A549 (cell line): Measurements from ENCODE around the gene MAP3K12. TPM values are rescaled to one million over a fixed set of nuclear protein-coding genes. Genes with fewer than 3 reads are reported as not detected.

Source experiments
- CBX2 ChIP-seq: fragments of 200-600 bp; sonication (generic); IDR thresholded peaks from 2 replicates; pipeline ENCODE4 v1.6.1; 2016; ENCODE audit warnings: low read depth, mild to moderate bottlenecking, borderline replicate concordance
- CBX8 ChIP-seq: fragments of 200-600 bp; sonication (generic); IDR thresholded peaks from 2 replicates; pipeline ENCODE4 v1.6.1; 2016
- CEBPB ChIP-seq, 2 experiments: fragments of >200 bp in 1 of 2; sonication (Bioruptor Twin) in 1 of 2; formaldehyde crosslinking in 1 of 2; IDR thresholded peaks; 2 replicates each; pipeline ENCODE4 v1.6.1; 2012 to 2016
- CHD4 ChIP-seq: fragments of 200-600 bp; sonication (generic); IDR thresholded peaks from 2 replicates; pipeline ENCODE4 v1.6.1; 2016; ENCODE audit warnings: antibody characterized with exemption, mild to moderate bottlenecking, borderline replicate concordance
- ESRRA ChIP-seq: fragments of 150-350 bp; IDR thresholded peaks from 2 replicates; pipeline ENCODE4 v1.6.1; 2014; ENCODE audit warnings: mild to moderate bottlenecking, low read length, borderline replicate concordance
- FOSB ChIP-seq: fragments of 250-450 bp; sonication (Bioruptor Pico); IDR thresholded peaks from 2 replicates; pipeline ENCODE4 v1.5.0; 2020; ENCODE audit warnings: mild to moderate bottlenecking, moderate library complexity
- JUN ChIP-seq, 2 experiments: fragments of >200 bp; sonication (Bioruptor Twin); formaldehyde crosslinking; IDR thresholded peaks; 2 replicates in 1 of 2; 3 replicates in 1 of 2; pipeline ENCODE4 v1.6.1; 2016 to 2017
- KDM5A ChIP-seq: fragments of 200-600 bp; sonication (generic); IDR thresholded peaks from 2 replicates; pipeline ENCODE4 v1.6.1; 2016; ENCODE audit warnings: antibody characterized with exemption, mild to moderate bottlenecking
- MAFK ChIP-seq: fragments of 450-650 bp; IDR thresholded peaks from 2 replicates; pipeline ENCODE4 v1.6.1; 2014; ENCODE audit not compliant: partially characterized antibody
- NR3C1 ChIP-seq: fragments of >200 bp; sonication (Bioruptor Twin); formaldehyde crosslinking; IDR thresholded peaks from 3 replicates; pipeline ENCODE4 v1.6.1; 2017
- PHF8 ChIP-seq: fragments of 200-600 bp; sonication (generic); IDR thresholded peaks from 2 replicates; pipeline ENCODE4 v1.6.1; 2016; ENCODE audit warnings: low read depth, mild to moderate bottlenecking, antibody characterized with exemption, moderate library complexity, borderline replicate concordance
- POLR2A ChIP-seq: IDR thresholded peaks from 2 replicates; pipeline ENCODE4 v1.6.1; 2012; ENCODE audit warnings: mild to moderate bottlenecking, low read length
- POLR2AphosphoS2 ChIP-seq: conservative IDR thresholded peaks from 2 replicates; pipeline ENCODE4 v1.6.1; 2012; ENCODE audit warnings: low read length, improper control_type of control experiment, inconsistent platforms
- RARB ChIP-seq: fragments of 250-450 bp; sonication (Bioruptor Pico); IDR thresholded peaks from 2 replicates; pipeline ENCODE4 v1.8.0; 2021; ENCODE audit warnings: mild to moderate bottlenecking, moderate library complexity
- RCOR1 ChIP-seq: fragments of 150-350 bp; IDR thresholded peaks from 2 replicates; pipeline ENCODE4 v1.6.1; 2014; ENCODE audit warnings: antibody characterized with exemption, low read length, low read depth
- RFX5 ChIP-seq: fragments of 450-650 bp; IDR thresholded peaks from 2 replicates; pipeline ENCODE4 v1.7.1; 2014; ENCODE audit warnings: antibody characterized with exemption, mild to moderate bottlenecking, moderate library complexity
- RNF2 ChIP-seq: fragments of 200-600 bp; sonication (generic); IDR thresholded peaks from 2 replicates; pipeline ENCODE4 v1.6.1; 2016; ENCODE audit warnings: low read depth, mild to moderate bottlenecking, antibody characterized with exemption, moderate library complexity, borderline replicate concordance
- TP53 ChIP-seq: fragments of 250-450 bp; sonication (Bioruptor Pico); IDR thresholded peaks from 2 replicates; pipeline ENCODE4 v1.5.0; 2021; ENCODE audit warnings: mild to moderate bottlenecking, moderate library complexity
- ZFP36 ChIP-seq: fragments of 450-650 bp; IDR thresholded peaks from 2 replicates; pipeline ENCODE4 v1.6.1; 2014; ENCODE audit warnings: borderline replicate concordance; ENCODE audit not compliant: partially characterized antibody
- polyA plus RNA-seq, 4 experiments: library from polyadenylated mRNA; depleted of rRNA in 3 of 4; stranded (reverse); fragments of >200 nt; fragmentation: RNase III in 1 of 4; extraction: RNeasy Plus Mini Kit Qiagen cat#74134 plus additional on column Dnase treatment in 1 of 4; gene quantifications; 2 replicates in 3 of 4; 3 replicates in 1 of 4; pipeline ENCODE4 v1.2.3, GENCODE V29; 2011 to 2017
- TF ChIP-seq, protein P1 (sequence below): fragments of 250-450 bp; sonication (Bioruptor Pico); IDR thresholded peaks from 2 replicates; pipeline ENCODE4 v1.5.0; 2020; ENCODE audit warnings: low read depth, mild to moderate bottlenecking, moderate library complexity
- TF ChIP-seq, protein P2 (sequence below): fragments of >200 bp; sonication (Bioruptor Twin); formaldehyde crosslinking; IDR thresholded peaks from 3 replicates; pipeline ENCODE4 v1.5.1; 2016
- TF ChIP-seq, protein P3 (sequence below): IDR thresholded peaks from 2 replicates; pipeline ENCODE4 v1.6.1; 2012; ENCODE audit warnings: low read depth, borderline replicate concordance
- TF ChIP-seq, protein P4 (sequence below): IDR thresholded peaks from 2 replicates; pipeline ENCODE4 v1.6.1; 2012
- TF ChIP-seq, protein P5 (sequence below): fragments of 250-450 bp; sonication (Bioruptor Pico); IDR thresholded peaks from 2 replicates; pipeline ENCODE4 v1.5.0; 2021; ENCODE audit warnings: mild to moderate bottlenecking, moderate library complexity, borderline replicate concordance

MAP3K12 gene
- polyA plus RNA-seq, 2 of the 4 experiments (the other 2 are of a cell fraction) = 18.7 to 21.9 TPM

DNA sequence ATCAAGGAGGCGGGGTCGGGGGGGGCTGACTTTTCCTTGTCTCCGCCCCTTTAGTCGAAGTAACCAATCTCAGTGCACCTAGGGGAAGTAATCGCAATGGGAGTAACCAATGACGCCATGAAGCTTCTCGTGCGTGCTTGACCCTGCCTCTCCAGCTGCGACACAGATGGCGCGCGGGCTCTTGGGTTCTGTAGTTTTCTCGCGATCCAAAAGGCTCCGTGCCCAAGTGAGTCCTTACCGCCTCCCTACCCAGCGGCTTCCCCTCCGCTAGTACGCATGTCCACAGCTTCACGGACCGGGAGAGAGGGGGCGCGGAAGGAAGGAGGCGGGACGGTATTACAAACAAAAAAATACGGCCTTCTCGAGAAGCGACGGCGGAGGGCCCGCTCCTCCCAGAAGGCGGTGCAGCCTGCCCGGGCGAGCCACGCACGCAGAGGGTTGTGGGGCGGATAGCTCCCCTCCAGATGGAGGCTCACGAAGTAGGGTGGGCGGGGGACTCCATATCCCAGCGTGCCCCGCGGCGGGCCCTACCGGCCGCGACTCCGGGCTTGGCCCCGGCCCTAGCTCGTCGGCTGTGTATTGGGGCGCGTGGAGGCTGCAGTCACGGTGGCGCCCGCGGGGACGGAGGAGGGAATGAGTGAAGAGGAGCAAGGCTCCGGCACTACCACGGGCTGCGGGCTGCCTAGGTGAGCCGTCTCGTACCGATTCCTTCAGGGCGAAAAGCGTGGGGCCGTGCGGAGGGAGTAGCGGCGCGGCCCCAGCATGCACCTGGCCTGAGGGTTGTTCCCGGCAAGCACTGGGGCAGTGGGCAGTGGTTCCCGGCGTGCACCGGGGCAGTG is 1.7 kb upstream of the MAP3K12 start, which contains the start of gene TARBP2 (continued):
- TF ChIP-seq, protein P1, sequence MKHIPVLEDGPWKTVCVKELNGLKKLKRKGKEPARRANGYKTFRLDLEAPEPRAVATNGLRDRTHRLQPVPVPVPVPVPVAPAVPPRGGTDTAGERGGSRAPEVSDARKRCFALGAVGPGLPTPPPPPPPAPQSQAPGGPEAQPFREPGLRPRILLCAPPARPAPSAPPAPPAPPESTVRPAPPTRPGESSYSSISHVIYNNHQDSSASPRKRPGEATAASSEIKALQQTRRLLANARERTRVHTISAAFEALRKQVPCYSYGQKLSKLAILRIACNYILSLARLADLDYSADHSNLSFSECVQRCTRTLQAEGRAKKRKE (CRISPR knock-in tag) = peak; percentile 83; the same call in 1 of the 2 replicates
- TF ChIP-seq PHF8 (peak; percentile 98), MAFK (no peak), KDM5A (peak; percentile 37; the same call in 1 of the 2 replicates), CBX8 (no peak), JUN (IDR thresholded peaks at IDR 0.05) (peak; percentile 74 to 97; a peak in 4 of 5 replicates), NR3C1 (no peak), ZFP36 (no peak), RNF2 (no peak), ESRRA (no peak), POLR2AphosphoS2 (no peak), RCOR1 (no peak), CBX2 (no peak), TP53 (CRISPR knock-in tag) (peak; percentile 83), CEBPB (IDR thresholded peaks at IDR 0.05) (no peak), FOSB (peak; percentile 63; the same call in 1 of the 2 replicates), RFX5 (peak; percentile 76), POLR2A (peak; percentile 72), RARB (no peak), CHD4 (no peak)
- TF ChIP-seq, protein P2, sequence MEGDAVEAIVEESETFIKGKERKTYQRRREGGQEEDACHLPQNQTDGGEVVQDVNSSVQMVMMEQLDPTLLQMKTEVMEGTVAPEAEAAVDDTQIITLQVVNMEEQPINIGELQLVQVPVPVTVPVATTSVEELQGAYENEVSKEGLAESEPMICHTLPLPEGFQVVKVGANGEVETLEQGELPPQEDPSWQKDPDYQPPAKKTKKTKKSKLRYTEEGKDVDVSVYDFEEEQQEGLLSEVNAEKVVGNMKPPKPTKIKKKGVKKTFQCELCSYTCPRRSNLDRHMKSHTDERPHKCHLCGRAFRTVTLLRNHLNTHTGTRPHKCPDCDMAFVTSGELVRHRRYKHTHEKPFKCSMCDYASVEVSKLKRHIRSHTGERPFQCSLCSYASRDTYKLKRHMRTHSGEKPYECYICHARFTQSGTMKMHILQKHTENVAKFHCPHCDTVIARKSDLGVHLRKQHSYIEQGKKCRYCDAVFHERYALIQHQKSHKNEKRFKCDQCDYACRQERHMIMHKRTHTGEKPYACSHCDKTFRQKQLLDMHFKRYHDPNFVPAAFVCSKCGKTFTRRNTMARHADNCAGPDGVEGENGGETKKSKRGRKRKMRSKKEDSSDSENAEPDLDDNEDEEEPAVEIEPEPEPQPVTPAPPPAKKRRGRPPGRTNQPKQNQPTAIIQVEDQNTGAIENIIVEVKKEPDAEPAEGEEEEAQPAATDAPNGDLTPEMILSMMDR = no peak
- TF ChIP-seq, protein P3, sequence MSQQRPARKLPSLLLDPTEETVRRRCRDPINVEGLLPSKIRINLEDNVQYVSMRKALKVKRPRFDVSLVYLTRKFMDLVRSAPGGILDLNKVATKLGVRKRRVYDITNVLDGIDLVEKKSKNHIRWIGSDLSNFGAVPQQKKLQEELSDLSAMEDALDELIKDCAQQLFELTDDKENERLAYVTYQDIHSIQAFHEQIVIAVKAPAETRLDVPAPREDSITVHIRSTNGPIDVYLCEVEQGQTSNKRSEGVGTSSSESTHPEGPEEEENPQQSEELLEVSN = peak; percentile 84
- TF ChIP-seq, protein P4, sequence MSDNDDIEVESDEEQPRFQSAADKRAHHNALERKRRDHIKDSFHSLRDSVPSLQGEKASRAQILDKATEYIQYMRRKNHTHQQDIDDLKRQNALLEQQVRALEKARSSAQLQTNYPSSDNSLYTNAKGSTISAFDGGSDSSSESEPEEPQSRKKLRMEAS = peak; percentile 96
- TF ChIP-seq, protein P5, sequence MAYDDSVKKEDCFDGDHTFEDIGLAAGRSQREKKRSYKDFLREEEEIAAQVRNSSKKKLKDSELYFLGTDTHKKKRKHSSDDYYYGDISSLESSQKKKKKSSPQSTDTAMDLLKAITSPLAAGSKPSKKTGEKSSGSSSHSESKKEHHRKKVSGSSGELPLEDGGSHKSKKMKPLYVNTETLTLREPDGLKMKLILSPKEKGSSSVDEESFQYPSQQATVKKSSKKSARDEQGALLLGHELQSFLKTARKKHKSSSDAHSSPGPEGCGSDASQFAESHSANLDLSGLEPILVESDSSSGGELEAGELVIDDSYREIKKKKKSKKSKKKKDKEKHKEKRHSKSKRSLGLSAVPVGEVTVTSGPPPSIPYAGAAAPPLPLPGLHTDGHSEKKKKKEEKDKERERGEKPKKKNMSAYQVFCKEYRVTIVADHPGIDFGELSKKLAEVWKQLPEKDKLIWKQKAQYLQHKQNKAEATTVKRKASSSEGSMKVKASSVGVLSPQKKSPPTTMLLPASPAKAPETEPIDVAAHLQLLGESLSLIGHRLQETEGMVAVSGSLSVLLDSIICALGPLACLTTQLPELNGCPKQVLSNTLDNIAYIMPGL (CRISPR knock-in tag) = no peak
